Measurements from ENCODE around the gene ADAM33.

Gene ADAM33

GRCh38 chr20:3720068-3720467, 38.3 kb upstream of the ADAM33 start:
- no peaks in the 10 kb centered on the region for H3K36me3 Mint-ChIP-seq (ENCODE audit: low read depth)
- H3K27me3 Mint-ChIP-seq (ENCODE audit: low read depth, poor library complexity) = peaks cover 25% of the 10 kb centered on the region
- TF ChIP-seq, protein P1, sequence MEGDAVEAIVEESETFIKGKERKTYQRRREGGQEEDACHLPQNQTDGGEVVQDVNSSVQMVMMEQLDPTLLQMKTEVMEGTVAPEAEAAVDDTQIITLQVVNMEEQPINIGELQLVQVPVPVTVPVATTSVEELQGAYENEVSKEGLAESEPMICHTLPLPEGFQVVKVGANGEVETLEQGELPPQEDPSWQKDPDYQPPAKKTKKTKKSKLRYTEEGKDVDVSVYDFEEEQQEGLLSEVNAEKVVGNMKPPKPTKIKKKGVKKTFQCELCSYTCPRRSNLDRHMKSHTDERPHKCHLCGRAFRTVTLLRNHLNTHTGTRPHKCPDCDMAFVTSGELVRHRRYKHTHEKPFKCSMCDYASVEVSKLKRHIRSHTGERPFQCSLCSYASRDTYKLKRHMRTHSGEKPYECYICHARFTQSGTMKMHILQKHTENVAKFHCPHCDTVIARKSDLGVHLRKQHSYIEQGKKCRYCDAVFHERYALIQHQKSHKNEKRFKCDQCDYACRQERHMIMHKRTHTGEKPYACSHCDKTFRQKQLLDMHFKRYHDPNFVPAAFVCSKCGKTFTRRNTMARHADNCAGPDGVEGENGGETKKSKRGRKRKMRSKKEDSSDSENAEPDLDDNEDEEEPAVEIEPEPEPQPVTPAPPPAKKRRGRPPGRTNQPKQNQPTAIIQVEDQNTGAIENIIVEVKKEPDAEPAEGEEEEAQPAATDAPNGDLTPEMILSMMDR (IDR thresholded peaks at IDR 0.05) = no peak
- H3K9me3 Mint-ChIP-seq = peaks cover 5% of the 10 kb centered on the region
- H3K4me1 Mint-ChIP-seq = no peaks in the 10 kb centered on the region
- H3K4me3 Mint-ChIP-seq = no peak overlapping the region
- DNase-seq = no peak
- H3K27ac Mint-ChIP-seq = no peak overlapping the region

DNA sequence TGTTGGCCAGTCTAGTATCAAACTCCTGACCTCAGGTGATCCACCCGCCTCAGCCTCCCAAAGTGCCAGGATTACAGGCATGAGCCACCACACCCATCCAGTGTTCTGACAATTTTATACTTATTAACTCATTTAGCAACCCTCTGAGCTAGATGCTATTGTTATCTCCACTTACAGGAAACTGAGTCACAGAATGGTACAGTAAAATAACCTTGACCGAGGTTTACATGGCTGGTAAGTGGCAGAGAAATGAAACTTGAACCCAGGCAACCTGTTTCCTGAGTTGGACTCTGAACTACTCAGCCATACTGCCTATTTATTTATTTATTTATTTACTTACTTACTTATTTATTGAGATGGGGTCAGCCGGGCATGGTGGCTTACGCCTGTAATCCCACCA, 37.2 kb upstream of the ADAM33 start:
- Mint-ChIP-seq H3K27ac (no peak overlapping the region), H3K9me3 (no peaks in the 10 kb centered on the region), H3K4me1 (no peaks in the 10 kb centered on the region), H3K36me3 (ENCODE audit: low read depth) (no peaks in the 10 kb centered on the region), H3K4me3 (no peak overlapping the region), H3K27me3 (ENCODE audit: low read depth, poor library complexity) (peaks cover 21% of the 10 kb centered on the region)
- DNase-seq = no peak
- TF ChIP-seq, protein P1 (IDR thresholded peaks at IDR 0.05) = no peak

- no peaks in the 10 kb centered on the region for H3K36me3 Mint-ChIP-seq (ENCODE audit: low read depth)
- H3K27ac Mint-ChIP-seq = no peak overlapping the region
- no peaks in the 10 kb centered on the region for H3K9me3 Mint-ChIP-seq
- TF ChIP-seq, protein P1 (IDR thresholded peaks at IDR 0.05) = peak; percentile 75
- H3K4me3 Mint-ChIP-seq = no peak overlapping the region
- no peaks in the 10 kb centered on the region for H3K4me1 Mint-ChIP-seq
- peak; percentile 57 for DNase-seq
- H3K27me3 Mint-ChIP-seq (ENCODE audit: low read depth, poor library complexity) = peaks cover 22% of the 10 kb centered on the region
Measured at GRCh38 chr20:3716195-3716834, 34.5 kb upstream of the ADAM33 start.

- Mint-ChIP-seq H3K36me3 (ENCODE audit: low read depth) (no peaks in the 10 kb centered on the region), H3K4me1 (no peaks in the 10 kb centered on the region), H3K4me3 (no peak overlapping the region), H3K27me3 (ENCODE audit: low read depth, poor library complexity) (peaks cover 14% of the 10 kb centered on the region), H3K27ac (peak overlapping the region; percentile 22), H3K9me3 (no peaks in the 10 kb centered on the region)
- TF ChIP-seq, protein P1 (IDR thresholded peaks at IDR 0.05) = no peak
- no peak for DNase-seq
Measured at GRCh38 chr20:3714092-3714491, 32.3 kb upstream of the ADAM33 start.

DNA sequence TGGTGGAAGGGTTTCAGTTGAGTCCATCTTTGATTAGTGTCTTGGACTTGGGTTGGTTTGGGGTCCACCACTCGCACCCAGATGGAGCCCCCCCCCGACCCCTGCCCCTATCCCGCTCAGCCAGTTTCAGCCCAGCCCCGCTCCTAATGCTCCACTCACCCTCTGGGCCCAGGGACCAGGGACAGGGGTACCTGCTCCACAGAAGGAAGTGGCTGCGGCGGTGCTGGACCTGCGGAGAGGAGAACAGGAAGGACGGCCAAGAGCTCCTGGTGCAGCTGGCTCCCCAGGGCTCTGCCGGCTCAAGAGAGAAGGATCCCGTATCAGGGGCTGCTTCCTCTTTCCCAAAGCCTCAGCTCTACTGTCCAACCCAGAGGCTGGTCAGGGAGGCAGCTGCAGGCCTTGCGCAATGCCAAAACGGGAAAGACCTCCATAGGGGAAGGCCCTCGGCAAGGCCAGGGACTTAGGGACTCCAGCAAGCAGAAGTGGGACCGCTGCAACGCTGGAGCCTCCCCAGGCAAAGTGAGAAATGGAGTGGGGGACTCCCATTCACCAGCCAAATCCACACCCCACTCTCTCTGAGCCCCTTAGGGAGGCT, 30.6 kb upstream of the ADAM33 start, which contains the start of gene SIGLEC1:
TSS of gene SIGLEC1 (minus strand) at position 322 of the 595 bp plus-strand sequence. CDS start 5,472 bp downstream, outside the sequence.
- H3K36me3 Mint-ChIP-seq (ENCODE audit: low read depth) = no peaks in the 10 kb centered on the region
- no peaks in the 10 kb centered on the region for H3K9me3 Mint-ChIP-seq
- peak within 1 kb of the TSS; percentile 44 for H3K27ac Mint-ChIP-seq
- no peak for DNase-seq
- H3K4me1 Mint-ChIP-seq = no peaks in the 10 kb centered on the region
- TF ChIP-seq, protein P1 (IDR thresholded peaks at IDR 0.05) = no peak
- H3K4me3 Mint-ChIP-seq = no peak within 1 kb of the TSS
- peaks cover 14% of the 10 kb centered on the region for H3K27me3 Mint-ChIP-seq (ENCODE audit: low read depth, poor library complexity)
